VCaP (cell line): Measurements from ENCODE around the gene GRK3.
A peak's percentile ranks its signal among the peaks of the same experiment; 100 is the strongest.

Experiments used
- H3K27ac ChIP-seq: fragments of 450-650 bp; 2 replicates; pipeline ENCODE4 v1.5.1; 2017
- TF ChIP-seq, protein P1 (sequence below): fragments of 450-650 bp; conservative IDR thresholded peaks from 2 replicates; pipeline ENCODE4 v1.5.1; 2017; ENCODE audit warnings: mild to moderate bottlenecking, moderate library complexity

The GRK3 gene

DNA sequence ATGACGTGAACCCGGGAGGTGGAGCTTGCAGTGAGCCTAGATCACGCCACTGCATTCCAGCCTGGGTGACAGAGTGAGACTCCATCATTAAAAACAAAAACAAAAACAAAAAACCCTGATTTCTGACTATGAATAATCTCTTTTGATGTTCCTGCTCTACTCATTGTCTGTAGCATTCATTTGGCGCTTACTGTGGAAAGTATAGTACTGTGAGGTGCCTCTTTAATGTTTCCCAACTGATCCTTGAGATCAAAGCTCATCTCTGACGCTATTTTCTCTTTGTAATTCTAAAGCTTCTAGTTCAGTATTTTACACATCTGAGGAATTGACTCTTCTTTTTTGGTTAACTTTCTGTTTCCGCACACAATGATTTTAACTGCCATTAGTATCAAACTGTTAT, 60.0 kb downstream of the GRK3 start:
- TF ChIP-seq, protein P1, sequence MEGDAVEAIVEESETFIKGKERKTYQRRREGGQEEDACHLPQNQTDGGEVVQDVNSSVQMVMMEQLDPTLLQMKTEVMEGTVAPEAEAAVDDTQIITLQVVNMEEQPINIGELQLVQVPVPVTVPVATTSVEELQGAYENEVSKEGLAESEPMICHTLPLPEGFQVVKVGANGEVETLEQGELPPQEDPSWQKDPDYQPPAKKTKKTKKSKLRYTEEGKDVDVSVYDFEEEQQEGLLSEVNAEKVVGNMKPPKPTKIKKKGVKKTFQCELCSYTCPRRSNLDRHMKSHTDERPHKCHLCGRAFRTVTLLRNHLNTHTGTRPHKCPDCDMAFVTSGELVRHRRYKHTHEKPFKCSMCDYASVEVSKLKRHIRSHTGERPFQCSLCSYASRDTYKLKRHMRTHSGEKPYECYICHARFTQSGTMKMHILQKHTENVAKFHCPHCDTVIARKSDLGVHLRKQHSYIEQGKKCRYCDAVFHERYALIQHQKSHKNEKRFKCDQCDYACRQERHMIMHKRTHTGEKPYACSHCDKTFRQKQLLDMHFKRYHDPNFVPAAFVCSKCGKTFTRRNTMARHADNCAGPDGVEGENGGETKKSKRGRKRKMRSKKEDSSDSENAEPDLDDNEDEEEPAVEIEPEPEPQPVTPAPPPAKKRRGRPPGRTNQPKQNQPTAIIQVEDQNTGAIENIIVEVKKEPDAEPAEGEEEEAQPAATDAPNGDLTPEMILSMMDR: no peak
- no peak overlapping the region for H3K27ac ChIP-seq

DNA sequence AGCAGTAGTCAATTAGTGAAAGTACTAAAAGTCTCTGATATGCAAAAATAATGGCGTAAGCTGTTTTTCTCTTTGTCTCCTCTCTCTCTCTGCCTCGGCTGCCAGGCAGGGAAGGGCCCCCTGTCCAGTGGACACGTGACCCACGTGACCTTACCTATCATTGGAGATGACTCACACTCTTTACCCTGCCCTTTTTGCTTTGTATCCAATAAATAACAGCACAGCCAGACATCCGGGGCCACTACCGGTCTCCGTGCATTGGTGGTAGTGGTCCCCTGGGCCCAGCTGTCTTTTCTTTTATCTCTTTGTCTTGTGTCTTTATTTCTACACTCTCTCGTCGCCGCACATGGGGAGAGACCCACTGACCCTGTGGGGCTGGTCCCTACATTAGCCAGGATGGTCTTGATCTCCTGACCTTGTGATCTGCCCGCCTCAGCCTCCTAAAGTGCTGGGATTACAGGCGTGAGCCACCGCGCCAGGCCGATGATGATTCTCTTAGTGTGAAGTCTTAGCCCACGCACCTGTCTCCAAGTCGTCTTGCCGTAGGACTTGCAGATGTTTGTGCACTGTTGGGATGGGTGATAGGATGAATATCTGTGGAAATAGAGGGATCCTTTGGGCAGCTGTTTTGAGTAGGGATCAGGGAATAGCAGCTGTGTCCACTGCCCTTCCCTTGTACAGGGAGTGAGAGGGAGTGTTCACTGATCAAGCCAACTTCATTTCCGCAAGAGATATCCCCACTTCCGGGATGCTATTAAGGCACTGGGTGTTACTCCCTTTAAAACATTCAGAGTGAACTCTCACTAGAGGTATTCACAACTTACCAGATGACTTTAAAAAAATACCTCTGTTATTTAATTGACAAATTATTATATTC, 61.5 kb downstream of the GRK3 start:
- peak overlapping the region; percentile 91 for H3K27ac ChIP-seq

DNA sequence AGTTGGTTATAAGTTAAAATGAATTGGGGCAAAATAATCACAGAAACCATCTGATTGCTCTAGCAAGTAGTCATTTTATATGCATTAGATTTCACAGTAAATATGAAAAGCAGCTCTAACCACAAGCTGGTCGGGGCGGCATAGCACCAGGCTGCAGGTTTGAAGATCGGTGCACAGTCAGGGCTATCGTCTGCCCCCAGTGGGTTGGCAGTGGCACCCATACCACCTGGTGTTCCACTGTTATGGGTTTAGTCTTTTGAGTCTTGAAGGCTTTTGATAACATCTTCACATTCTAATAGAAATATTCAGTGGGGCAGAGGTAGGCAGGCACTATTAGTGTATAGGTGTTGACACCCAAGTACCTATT, 62.1 kb downstream of the GRK3 start:
- peak overlapping the region; percentile 91 for H3K27ac ChIP-seq

DNA sequence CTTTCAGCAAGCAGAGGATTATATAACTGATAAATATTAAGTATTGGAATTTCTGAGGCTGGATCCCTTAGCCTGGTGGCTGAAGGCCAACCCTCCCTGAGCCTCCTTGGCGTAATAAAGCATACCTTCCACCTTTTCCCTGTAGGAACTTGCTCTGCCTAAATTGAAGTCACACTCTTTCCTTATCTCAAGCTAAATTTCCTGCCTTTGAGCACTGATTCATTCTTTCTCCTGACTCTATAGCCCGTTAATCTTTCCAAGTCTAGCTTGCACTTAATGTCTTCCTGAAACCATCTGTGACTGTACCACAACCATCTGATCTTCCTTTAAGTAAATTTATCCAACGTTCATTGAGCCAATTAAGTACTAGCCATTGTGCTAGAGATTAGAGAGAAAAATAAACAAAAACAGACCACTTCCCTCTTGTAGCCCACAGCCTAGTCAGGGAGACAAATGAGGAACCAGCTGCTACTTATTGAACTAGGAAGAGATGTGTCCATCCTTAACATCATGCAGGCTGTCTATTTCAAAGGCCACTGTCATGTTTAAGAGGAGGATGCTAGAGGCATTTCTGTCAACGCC, 62.9 kb downstream of the GRK3 start:
- TF ChIP-seq, protein P1: no peak
- H3K27ac ChIP-seq: peak overlapping the region; percentile 91

More for the DNA sequence above, 62.1 kb downstream of the GRK3 start:
- TF ChIP-seq, protein P1: no peak

DNA sequence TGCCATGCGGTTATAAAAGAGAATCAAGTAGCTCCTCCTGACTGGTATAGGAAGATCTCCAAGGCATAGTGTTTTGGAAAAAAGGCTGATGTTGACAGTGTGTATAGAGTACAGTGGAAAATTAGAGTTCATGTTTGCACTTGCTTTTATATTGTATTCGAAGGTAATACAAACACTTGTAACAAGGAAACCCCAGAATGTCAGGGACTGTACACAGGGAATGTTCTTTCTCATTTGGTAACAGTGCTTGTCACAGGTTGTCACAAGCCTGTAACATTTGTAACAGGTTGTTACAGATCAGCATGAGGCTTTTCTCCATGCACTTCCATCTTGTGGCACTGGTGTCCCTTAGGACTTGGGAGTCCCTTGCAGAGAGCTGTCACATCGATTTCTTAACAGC, 64.0 kb downstream of the GRK3 start:
- TF ChIP-seq, protein P1: no peak
- H3K27ac ChIP-seq: peak overlapping the region; percentile 91

DNA sequence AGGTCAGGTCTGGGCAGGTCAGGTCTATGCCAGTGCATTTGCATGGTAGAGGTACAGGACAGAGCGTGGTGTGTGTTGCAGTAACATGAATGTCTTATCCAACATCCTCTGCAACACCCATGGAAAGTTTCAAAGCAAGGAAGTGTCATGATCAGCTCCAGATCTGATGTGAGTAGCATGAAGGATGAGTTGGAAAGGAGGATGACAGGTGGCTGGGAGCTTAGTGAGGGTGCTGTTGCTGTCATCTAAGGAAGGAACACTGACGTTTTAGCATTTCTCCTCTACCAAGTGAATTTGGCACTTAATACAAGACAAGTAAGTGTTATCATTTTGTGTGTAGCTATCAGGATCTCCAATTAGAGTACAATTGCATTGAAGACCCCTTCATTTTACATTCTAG, 65.1 kb downstream of the GRK3 start:
- TF ChIP-seq, protein P1: no peak
- peak overlapping the region; percentile 91 for H3K27ac ChIP-seq

DNA sequence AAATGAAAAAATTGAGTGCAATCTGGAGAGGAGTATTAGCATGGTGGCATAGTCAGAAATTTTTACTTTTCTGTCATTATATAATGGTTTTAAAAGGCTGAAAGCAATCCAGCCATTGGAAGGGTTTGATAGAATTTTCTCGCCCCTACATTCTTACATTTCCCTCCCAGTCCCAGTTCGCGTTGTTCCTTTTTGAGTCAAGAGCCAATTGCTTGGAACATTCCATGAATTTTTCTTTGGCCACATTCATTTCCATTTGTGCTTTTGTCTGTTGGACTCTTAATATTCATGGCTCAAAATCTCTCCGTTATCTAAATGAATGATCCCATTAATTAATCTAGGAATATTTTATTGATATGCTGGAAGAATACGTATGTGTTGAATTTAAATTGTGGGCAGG, 66.0 kb downstream of the GRK3 start:
- TF ChIP-seq, protein P1: no peak
- H3K27ac ChIP-seq: peak overlapping the region; percentile 91

DNA sequence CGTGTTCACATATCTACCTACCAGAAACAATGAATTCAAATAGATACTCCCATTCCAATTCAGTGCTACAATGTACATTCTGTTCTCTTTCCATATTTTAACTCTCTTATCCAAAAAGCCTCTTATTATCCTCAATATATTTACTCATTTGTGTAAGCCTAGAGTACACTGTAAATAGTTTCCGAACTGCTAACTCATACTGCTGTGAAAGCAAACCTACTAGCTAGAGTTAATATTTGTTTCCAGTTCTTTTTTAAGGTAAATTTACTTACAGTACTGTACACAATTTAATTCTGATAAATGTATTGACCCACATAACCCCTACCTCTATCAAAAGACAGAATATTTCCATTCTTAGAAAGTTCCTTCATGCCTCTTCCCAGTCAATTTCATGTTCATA, 71.8 kb downstream of the GRK3 start:
- TF ChIP-seq, protein P1: no peak
- peak overlapping the region; percentile 37 for H3K27ac ChIP-seq
